ENCODE measurements around the gene OLFML2B.

OLFML2B gene

DNA sequence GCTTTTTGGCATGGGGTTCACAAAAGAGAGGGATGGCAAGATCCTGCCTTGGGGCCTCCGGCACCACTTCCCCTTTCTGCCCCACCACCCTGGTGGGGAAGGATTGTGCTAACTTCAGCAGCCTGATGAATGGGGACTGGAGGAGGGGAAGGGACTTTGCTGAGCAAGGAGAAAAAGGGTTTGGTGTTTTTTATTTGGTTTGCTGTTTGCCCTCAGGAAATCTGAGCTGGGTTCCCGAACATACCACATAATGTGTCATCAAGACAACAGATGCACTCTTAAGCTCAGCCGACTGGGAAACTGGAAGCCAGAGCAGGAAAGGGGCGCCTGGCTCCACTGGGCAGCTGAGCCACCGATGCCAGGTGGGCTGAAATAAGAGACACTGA is 19.8 kb downstream of the OLFML2B start:
- no peak for DNase-seq

DNA sequence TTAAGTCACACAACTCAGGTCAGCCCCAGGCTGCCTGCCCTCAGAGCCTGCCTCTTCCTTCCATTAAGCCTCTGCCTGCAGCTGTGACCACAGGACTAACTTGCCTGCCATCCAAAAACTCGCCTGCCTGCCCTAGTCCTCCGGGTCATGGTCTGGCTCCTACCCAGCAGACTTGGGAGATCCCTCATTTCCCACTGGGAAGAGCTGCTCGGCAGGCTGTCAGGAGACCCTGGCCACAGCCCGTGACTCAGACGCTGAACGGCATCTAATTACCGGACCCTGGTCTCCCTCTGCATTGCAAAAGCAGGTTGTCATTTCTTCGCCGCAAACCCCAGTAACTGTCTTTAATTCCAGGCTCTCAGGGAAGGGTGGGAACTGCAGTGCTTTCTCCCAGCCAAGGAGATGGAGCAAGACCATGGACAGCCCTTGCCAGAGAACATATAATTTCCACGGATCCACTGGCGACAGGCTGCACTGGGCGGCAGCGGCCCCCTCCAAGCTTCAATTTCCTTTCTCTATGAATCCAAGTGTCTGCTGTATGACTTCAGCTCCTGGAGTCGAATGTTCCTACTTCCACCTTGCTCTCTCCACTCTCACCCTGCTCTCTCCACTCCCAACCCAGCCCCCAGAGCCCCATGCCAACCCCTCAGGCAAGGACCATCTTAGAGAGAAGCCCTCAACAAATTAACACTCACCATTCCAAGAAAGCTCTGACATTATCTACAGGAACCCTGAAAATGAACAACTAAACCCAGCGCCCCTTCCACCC is 20.4 kb downstream of the OLFML2B start:
- DNase-seq: no peak

DNA sequence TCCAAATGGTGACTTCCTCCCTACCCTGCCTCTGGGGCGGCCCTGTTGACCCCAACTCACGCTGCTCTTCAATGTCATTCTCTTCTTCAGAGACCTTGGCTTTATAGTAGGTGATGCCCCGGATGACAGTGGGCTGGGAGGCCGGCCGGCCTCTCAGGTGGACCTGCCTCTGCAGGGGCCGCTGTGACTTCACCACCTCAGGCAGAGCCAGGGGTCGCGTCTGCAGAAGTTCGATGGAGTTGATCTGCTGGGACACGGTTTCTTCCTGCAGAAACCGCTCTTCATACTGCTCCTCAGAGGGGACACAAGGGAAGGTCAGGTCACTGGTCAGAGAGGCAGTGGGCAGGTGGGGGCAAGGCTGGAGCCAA is 23.6 kb downstream of the OLFML2B start:
- no peak for DNase-seq

DNA sequence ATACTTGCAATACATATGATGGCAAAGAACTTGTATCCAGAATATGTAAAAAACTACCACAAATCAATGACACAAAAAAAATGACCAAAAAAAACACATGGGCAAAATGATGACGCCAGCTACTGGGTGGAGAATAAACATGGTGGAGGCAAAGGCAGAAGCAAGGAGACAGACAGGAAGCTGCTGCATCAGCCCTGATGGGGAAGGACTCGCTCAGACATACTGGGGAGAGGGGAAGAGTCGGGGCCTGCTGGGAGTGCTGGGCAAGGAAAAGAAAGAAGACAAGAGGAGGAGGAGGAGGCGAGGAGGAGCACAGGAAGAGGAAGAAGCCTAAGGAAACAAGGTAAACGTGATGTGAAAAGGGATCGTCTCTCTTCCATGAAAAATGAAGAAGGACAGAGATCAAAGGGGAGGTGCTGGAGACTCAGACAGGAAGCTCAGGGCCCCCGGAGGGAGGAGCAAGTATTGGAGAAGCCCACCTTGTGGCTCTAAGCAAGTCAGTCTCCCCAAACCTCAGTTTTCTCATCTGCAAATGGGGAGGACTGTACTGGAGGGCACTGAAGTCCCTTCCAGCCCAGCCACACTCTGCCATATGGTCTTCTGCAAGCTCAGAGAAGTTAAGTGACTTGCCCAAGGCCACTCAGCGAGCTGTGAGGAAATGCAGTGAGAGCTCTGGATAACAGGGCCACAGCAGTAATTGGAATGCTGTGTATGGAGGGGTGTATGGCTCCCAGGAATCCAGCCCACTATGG is 24.2 kb downstream of the OLFML2B start:
- no peak for DNase-seq

DNA sequence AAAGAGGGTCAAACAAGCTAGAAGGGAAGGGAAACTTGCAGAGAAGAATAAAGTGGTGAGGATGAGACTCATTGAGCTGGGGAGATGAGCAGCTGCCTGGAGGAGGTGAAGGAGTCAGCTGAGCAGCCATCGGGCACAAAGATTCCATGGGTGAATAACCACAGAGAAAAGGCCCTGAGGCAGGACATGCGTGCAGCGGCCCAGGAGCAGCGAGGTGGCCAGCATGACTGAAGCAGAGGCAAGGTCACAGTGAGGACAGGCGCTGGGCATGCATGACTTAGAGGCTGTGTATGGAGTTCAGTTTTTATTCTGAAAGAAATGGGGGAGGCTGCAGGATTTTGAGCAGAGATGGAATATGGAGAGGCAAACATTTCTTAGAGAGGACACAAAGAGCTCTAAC is 24.9 kb downstream of the OLFML2B start:
- no peak for DNase-seq

DNA sequence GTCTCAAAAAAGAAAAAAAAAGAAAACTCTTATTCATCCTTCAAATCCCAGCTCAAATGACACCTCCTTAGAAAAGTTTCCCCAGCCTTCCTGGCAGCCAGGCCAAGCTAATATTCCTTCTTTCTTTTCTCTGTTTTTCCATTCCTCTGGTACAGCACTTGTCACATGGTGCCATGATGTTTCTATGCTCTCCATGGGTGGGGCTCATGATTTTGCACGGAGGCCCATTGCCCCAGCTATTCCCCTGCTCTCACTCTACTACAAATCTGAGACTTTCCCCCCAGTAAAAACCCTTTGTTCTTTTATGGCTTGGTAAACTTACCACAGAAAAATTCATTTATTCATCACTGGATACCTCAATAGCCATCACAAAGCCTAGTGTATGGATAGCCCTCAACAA is 26.5 kb downstream of the OLFML2B start:
- DNase-seq: no peak

DNA sequence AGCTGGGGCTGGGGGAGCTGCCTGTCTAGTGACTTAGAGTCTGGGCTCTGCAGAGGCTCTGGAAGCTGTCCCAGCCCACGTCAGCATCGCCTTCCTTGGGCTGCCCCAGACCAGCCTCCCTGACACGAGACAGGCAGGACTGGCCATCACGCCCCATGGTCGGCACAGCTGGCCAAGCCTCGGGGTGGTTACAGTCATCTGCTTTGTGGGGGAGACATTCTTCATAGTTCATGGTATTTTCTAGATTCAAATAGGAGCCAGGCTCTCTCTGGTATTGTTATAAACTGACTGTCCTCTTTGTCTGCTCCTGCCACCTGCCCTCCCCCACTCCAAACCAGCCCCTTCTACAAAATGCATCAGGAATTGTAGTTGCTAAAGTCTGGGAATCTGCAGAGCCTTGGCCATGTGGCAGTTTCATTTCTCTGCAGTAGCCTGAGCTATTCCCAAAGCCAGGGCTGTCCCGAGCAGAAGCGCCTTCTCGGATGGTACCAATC is 29.4 kb downstream of the OLFML2B start:
- DNase-seq: no peak

DNA sequence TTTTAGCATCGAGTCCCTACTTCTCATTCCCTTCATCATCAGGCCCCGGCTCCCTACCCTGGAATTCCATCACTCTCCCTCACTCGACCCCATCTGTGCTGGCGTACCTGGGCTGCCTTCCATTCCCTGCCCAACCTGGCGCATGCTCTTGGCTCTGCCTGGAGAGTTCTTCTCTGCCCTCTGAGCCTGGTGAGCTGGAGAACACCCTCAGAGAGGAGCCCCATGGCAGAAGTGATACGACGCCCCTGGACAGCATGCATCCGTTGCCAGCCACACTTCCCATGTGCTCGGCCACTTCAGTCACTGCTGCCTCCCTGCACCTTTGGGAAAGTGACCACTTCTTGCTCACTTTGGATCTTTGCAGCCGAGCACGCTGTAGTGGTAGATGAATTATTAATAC is 30.1 kb downstream of the OLFML2B start:
- no peak for DNase-seq

DNA sequence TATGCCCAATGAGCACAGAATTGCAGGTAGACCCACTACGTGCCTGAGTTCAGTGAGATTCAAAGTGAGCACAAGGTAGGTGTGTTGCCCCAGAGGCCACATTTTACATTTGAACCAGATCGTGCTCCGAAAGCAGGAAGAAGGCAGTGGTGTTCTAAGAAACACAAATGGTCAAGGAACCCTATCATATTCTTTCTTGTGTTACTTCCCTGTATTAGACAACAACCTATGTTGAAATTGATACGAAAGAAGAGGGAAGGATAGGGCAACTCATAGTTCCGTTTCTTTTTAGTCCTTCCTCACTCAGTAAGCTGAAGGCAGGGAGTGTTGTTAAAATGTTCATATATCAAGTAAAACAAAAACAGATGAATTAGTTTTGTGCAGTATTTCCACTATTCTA is 33.9 kb downstream of the OLFML2B start:
- no peak for DNase-seq

DNA sequence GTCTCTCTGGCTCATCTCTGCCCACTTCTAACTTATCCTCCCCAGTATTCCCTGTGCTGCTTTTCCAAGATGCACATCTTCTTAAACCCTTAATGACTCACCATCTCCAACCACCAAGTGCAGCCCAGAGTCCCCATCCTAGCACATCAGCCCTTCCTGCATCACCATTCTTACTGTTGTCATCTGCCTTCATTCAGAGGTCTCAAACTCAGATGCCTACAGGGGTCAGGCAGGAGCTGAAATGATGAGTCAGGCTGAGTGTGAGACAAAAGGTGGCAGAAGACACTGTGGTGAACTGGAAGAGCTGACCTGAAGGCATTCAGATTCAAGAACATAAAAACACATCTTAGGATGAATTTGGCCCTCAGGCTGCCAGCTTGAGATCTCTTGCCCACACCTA is 34.6 kb downstream of the OLFML2B start:
- no peak for DNase-seq

DNA sequence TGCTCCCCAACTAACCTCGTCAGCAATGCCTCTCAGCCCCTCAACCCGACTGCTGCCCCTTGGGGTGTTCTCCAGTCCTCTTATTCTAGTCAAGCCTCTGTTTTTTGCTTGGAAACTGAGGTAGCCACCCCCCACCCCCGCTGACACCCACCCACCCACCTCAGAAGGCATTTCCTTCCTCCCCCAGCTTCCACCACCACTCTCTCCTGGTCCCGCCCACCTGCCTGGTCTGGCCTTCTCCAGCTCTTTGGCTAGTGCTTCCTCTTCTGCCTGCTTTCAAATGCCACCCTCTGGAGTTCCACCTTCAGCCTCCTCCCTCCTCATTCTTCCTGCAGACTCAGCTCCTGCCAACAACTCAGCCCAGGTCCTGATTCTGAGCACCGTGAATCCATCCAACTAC is 35.3 kb downstream of the OLFML2B start:
- no peak for DNase-seq

DNA sequence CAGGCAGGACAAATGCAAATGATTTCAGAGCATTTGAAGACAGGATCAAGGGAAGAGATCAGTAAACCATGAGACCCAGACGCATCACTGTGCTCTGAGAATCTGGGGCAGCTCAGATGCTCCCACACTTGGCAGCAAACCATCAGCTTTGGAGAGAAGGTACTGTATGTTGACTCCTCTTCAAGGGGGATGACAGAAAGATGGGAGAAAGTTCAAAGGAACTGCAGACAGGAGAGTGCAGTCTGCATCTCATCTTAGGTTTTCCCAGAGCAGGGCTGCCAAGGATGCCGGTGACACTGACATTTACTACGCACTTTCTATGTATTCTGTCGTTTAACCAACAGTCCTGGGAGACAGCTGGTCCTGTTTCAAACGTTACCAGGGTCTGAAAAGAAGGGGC is 35.8 kb downstream of the OLFML2B start:
- no peak for DNase-seq

DNA sequence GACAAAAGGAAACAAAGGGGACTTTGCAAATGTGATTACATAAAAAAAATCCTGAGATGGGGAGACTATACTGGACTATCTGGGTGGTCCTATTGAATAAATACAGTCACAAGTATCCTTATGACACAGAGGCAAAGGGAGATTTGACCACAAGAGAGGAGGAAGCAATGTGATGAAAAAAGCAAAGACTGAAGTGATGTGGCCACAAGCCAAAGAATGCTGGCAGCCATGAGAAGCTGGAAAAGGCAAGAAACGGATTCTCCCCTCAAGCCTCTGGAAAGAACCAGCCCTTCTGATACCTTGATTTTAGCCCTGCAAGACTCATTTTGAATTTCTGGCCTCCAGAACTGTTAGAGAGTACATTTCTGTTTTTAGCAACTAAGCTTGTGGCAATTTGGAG is 36.4 kb downstream of the OLFML2B start:
- DNase-seq: no peak

DNA sequence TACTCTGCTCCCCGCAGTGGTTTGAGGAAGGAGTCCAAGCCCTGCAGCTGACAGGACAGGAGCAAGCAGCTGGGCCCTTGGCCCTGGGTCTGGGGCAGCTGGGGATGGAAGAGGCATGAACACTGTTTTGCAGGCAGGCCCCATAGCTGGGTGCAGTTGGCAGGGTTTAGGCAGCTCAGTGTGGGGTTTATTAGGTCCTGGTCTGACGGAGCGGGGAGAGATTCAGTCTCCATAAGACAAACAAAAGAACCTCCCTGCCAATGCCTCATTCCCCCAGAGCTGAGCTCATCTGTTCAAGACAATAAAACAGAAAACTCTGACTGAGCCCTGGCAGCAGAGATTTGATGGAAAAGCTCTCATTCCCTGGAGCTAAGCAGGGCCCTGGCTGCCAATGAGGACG is 37.3 kb downstream of the OLFML2B start:
- DNase-seq: no peak

DNA sequence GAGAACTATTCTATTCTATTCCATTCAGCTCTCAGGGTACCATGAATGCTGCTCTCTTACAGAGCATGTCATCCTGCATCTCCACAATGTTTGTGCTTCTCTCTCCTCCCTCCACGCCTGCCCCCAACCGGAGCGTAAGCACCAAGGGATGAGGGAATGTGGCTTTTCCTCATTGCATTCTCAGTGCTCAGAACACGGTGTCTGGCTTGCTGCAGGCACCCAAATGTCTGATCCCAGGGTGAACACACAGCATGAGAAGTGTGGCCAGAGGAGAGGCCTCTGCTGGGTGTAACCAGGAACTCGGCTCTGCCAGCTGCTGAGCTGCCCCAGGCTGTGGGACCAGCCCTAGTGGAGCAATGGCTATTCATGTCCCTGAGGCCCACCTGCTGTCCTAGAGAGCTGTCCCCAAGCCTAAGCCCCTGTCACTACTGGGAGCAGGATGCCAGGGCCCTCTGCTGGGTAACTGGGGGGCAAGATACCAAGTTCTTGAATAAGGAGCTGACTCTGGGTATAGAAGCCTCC is 38.3 kb downstream of the OLFML2B start:
- no peak for DNase-seq

DNA sequence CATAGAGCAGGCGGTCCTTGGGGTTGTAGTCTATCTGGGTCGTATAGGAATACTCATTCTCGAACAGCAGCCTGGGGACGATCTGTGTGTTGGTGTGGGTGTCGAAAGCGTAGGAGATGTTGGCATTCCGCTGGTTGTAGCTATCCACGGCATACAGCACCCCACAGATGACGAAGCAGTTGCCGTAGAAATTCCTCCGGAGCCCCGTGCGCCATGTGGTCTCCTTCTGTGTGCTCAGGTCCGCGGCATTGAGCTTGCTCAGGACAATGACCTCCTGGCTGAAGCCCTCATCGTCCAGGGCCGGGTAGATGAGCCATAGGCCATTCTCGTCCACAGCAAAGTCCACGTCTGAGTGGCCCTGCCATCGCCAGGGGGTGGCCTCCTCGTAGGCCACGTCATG is 39.9 kb downstream of the OLFML2B start:
- DNase-seq: no peak

DNA sequence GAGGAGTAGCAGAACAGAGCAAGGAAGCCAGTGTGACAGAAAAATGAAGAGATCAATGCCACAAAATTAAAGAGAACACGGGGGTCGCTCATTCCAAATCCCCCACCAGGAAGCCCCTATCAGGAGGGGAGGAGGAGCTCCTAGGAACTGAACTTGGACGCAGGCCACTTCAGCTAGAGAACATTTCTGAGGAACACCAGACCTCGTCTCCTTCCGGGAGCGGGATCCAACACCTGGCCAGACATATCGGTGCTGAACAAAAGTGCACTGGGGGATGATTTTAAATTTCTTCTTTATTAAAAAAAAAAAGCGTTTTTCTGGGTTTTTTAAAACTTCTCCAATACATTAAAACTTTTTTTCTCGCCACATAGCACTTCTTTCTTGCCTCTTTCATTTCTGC is 40.8 kb downstream of the OLFML2B start:
- DNase-seq: no peak

DNA sequence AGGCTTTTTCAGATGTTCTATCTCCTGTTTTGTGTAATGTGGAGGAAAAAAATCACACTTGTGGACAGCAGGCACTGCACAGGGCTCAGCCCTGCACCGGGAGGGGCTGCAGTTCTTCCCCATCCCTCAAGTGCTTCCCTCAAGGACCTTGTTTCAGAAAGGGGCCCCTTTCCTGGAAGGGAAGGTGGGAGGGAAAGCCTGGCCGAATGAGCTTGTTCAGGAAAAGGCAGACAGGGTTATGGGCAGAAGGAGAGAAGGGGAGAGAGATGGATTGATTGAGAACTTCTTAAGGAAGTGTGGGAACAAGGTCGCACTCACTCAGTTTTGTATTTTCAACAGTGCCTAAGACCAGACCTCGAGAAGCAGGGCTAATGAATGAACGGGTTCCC is 41.2 kb downstream of the OLFML2B start:
- no peak for DNase-seq

DNA sequence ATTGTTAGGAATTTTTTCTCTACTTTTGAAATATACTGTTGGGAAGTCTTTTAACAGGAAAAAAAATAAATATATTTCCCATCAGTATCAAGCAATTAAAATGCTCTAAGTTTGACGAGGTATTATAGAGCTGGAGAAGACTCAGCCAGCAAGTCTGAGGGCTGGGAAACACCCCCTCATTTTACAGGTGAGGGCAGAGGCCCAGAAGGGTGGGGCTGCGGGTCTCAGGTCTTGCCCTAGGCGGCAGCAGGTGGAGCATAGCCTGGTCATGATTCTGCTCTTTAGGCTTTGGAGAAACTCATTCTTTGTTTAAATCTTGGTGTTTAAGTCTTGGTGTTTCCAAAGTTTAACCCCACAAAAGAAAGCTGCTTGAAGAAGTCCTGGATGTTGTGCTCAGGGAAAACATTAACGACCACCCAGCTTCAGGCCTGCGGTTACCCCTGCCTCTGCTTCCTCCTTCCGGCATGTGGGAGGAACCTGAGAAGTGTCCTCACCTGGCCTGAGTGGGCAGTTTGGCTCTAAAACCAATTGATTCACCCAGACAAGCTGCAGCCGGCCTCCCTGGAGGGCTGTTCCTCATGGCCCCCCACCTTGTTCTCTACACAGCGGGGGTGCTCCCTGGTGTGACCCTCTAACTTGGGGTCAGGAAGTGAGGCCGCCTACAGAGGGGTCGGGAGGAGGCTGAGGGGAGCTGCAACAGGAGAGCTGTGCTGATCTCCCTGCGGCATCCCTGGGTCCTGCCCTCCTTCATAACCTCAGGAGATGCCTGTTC is 41.7 kb downstream of the OLFML2B start:
- no peak for DNase-seq

DNA sequence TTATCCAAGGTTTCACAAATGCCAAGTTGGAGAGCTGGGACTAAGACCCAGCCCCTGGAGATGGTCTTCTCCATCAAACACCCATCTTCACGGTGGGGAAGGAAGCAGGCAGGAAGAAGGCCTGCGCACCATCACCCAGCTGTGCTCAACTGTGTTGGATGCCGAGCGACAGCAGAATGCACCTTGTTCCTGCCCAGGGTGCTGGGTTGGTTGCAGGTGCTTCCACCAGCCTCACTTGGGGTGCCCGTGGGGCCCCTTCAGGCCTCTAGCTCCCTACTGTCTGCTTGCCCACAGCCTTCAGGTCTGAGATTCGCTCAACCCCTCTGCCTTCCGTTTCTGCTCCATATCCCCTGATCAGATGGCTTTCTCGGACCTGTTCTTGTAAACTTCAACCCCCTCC is 42.5 kb downstream of the OLFML2B start:
- no peak for DNase-seq

DNA sequence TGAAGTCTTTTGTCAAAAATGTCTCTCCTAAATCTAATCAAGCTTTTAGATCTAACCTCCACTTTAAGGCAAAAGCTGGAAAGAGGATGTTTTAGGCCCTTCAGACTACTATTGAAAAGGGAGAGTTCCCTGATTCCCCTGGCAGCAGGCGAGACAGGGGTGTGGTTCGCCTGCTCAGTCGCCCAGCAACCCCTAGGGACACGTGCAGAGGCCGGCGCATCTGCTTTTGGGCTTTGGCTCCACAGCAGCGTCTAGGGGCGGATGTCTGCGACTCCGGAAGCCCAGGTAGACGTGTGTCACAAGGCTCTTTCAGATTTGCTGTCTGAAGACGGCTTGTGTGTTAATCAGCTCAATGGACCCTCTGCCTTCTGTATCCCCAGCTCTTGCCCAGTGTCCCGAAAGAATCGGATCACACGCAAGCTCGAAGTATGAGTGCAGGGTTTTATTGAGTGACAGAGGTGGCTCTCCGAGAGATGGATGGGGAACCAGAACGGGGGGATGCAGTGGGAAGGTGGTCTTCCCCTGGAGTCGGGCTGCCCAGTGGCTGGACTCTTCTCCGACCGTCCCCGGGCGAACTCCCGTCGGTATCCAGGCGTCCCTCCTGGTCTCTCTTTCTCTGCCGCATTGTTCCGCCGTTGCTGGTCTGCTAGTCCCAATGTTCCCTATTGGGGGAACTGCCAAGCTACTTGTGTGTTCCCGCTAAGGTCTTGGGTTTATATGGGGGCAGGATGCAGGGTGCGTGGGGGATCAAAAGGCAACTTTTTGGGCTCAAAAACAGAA is 45.5 kb downstream of the OLFML2B start:
- DNase-seq: no peak

DNA sequence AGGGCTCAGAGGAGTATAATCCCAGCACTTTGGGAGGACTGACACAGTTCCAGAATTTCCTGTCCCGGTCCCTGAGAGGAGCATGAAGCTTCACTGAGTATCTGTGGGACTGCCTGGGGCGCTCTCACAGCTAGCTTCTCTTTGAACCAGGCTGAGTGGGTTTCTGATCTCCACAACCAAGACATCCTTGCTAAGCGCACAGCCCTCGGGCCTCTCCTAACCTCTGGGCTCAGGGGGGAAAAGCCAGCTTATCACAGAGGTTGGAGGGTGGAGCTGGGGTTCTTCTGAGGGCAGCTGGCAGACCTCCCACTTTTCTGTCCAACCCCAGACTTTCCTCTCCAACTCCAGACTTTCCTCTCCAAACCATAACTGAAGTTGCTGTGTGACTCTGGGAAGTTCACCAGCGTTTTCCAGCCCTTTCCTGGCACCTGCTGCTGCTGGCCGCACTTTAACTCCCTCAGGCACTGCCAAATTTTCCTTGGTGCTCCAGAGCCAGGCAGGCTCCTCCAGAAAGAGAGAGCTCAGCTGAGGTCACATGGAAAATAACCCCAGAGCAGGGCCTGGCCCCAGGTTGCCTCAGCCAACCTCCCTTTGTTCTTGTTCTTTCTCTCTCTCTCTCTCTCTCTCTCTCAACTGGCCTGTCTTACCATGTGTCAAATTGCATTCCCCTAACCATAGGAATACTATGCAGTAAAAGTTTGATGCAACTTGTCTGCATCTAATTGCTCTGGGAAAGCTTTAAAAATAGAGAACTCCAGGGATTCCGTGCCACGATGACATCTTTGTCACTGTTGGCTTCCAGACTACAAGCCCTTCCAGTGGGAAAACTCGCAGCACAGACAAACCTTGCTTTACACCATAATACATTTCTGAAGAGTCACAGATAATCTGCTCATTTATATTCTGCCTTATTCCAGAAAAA is 49.5 kb downstream of the OLFML2B start:
- DNase-seq: no peak

Measured in activated CD4-positive, alpha-beta T cell treated with anti-CD3 and anti-CD28 coated beads for 1 hour (primary cell).